Measurements from ENCODE around the gene SEMA4D.

DNA sequence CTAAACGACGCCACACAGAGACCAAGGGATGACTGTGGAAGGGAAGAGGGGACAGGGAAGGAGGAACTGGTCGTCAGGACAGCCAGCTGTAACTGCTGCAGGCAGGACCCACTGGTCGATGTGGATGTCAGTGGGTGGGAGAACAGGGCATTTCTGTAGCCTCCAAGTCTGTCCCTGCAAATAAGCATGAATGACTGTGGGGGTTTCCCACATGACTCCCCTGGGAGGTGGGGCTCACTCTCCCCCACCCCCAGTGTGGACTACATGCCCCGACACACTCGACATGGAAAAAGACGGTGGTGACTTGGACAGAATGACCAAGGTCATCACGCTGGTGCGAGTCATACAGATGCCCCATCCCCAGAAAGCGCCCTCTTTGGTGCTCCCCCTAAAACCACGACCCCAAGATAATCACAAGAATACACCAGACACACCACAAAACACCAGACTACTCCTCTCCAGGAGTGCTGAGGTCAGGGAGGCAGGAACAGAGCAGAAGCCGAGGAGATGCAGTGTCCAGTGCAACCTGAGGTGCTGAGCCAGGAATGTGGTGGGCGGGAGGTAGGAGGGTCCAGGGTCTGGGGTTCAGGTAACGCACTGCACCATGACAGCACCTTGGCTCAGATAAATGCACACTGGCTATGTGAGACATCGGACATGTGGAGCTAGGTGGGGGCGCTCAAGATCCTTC, 114.7 kb downstream of the SEMA4D start:
- TF ChIP-seq, protein P1, sequence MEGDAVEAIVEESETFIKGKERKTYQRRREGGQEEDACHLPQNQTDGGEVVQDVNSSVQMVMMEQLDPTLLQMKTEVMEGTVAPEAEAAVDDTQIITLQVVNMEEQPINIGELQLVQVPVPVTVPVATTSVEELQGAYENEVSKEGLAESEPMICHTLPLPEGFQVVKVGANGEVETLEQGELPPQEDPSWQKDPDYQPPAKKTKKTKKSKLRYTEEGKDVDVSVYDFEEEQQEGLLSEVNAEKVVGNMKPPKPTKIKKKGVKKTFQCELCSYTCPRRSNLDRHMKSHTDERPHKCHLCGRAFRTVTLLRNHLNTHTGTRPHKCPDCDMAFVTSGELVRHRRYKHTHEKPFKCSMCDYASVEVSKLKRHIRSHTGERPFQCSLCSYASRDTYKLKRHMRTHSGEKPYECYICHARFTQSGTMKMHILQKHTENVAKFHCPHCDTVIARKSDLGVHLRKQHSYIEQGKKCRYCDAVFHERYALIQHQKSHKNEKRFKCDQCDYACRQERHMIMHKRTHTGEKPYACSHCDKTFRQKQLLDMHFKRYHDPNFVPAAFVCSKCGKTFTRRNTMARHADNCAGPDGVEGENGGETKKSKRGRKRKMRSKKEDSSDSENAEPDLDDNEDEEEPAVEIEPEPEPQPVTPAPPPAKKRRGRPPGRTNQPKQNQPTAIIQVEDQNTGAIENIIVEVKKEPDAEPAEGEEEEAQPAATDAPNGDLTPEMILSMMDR (conservative IDR thresholded peaks at IDR 0.05; ENCODE audit: low read length), result no peak
- no peak for TF ChIP-seq EZH2phosphoT487 (IDR thresholded peaks at IDR 0.05; ENCODE audit: borderline replicate concordance)
